Psoas muscle (tissue), 8 donors: ENCODE data around the gene CDC42BPB. TPM values are rescaled to one million over a fixed set of nuclear protein-coding genes. Genes with fewer than 3 reads are reported as not detected.
A peak's percentile ranks its signal among the peaks of the same experiment; 100 is the strongest.

Experiments used
- ATAC-seq, 4 donors: fragments of 200-7000 bp; cut with Tn5 transposase; one replicate each; pipeline ENCODE4 v1.9.1; 2020; ENCODE audit warnings: moderate library complexity in 3 of 4, mild to moderate bottlenecking in 2 of 4
- DNase-seq, 2 donors: peaks; one replicate each; pipeline ENCODE4 v3.0.0-alpha.2; 2020
- H3K27ac ChIP-seq: fragments of 200-600 bp; one replicate; pipeline ENCODE4 v1.8.0; 2022
- H3K27me3 ChIP-seq, 3 donors: fragments of 200-600 bp in 1 of 3; one replicate each; pipeline versions ENCODE4 v1.6.1 to v1.8.0; 2013 to 2022; ENCODE audit warnings: low read length in 2 of 3, mild to moderate bottlenecking in 2 of 3, moderate library complexity in 1 of 3; ENCODE audit not compliant: insufficient read depth in 3 of 3
- H3K36me3 ChIP-seq, 2 donors: fragments of 200-600 bp in 1 of 2; one replicate each; pipeline versions ENCODE4 v1.6.1 to v1.8.0; 2013 to 2022; ENCODE audit warnings: low read depth in 1 of 2, mild to moderate bottlenecking in 1 of 2, moderate library complexity in 1 of 2; ENCODE audit not compliant: insufficient read depth in 1 of 2
- H3K4me1 ChIP-seq: fragments of 200-600 bp; one replicate; pipeline ENCODE4 v1.8.0; 2022
- H3K4me3 ChIP-seq: fragments of 200-600 bp; one replicate; pipeline ENCODE4 v1.8.0; 2022; ENCODE audit warnings: mild to moderate bottlenecking
- H3K9me3 ChIP-seq: fragments of 200-600 bp; one replicate; pipeline ENCODE4 v1.8.0; 2022
- WGBS, 3 donors: extraction: QIAGEN DNeasy Blood & Tissue Kit; methylation state at CpG; one replicate each; pipeline versions ENCODE4 v1.1.6 to v1.1.7; 2013; 5-methylcytosine and 5-hydroxymethylcytosine counted together
- intact Hi-C, 2 donors: fragments of 100-400 bp; cut with DNase I; formaldehyde crosslinking; loops; one replicate each; pipeline versions ENCODE4 v1.11.0 to v1.14.2; 2022
- polyA plus RNA-seq, 3 donors: library from polyadenylated mRNA; stranded (reverse); fragments of 200-250 nt; gene quantifications; one replicate each; pipeline ENCODE4 v1.2.3, GENCODE V29; 2013
- total RNA-seq, 4 donors: library from RNA; stranded (reverse); fragmentation: NEBNext Ultra II Directional in 2 of 4; extraction: Animal tissue kit (Norgen Biotek cat#: 25700) in 2 of 4; gene quantifications; one replicate each; pipeline versions ENCODE4 v1.2.1 to v1.2.4, GENCODE V29; 2021 to 2023
- TF ChIP-seq, protein P1 (sequence below): fragments of 200-600 bp; IDR thresholded peaks from one replicate; pipeline ENCODE4 v1.8.0; 2022; ENCODE audit warnings: antibody characterized with exemption
- donor health status: healthy with polysubstance abuse.
- donor health status: DM: no; HTN: no; CAD: no; lungs with moderate emphysema.
- donor health status: Bipolar disorder and iron deficiency.
- donor health status: healthy.
- donor health status: DM: yes; HTN: yes; CAD: no.
- donor health status: DM: no; HTN: no; CAD: no.
- donor health status: DM: no; HTN: no; CAD: no.
- donor health status: DM: yes; HTN: yes; CAD: no.

Gene CDC42BPB
- total and polyA plus RNA-seq, 7 donors: 20.2 to 57.4 (median 40.0) TPM

DNA sequence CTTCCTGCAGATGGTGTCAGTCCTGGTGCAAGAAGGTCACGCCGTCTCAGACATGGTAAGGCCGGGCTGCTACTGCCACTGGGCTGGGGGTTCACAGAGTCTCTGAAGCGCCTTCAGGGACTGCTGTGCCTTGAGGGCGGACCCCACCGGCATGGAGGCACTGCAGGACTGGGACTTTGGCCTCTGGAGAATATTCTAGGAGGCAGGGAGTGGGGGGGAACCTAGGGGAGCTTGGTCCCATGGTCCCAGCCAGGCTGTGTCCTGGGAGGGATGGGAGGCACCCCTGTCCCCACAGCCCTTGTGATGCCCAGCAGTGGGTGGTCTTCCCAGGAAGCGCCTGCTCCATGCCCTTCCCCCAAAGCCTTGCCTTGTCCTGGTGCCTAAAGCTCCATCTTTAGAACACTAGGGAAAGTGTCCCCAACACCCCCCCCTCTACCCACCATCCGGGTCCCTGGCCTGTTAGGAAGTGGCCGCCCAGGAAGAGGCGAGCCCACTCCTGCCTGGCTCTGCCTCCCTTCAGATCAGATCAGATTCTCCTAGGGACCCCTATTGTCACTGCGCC lies 133.3 kb downstream of the CDC42BPB start:
- intact Hi-C loops: no loop called here
- TF ChIP-seq, protein P1, sequence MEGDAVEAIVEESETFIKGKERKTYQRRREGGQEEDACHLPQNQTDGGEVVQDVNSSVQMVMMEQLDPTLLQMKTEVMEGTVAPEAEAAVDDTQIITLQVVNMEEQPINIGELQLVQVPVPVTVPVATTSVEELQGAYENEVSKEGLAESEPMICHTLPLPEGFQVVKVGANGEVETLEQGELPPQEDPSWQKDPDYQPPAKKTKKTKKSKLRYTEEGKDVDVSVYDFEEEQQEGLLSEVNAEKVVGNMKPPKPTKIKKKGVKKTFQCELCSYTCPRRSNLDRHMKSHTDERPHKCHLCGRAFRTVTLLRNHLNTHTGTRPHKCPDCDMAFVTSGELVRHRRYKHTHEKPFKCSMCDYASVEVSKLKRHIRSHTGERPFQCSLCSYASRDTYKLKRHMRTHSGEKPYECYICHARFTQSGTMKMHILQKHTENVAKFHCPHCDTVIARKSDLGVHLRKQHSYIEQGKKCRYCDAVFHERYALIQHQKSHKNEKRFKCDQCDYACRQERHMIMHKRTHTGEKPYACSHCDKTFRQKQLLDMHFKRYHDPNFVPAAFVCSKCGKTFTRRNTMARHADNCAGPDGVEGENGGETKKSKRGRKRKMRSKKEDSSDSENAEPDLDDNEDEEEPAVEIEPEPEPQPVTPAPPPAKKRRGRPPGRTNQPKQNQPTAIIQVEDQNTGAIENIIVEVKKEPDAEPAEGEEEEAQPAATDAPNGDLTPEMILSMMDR: no peak
- WGBS, 3 donors: 37 to 45% (median 40%) methylated on average over 11 of the region's 11 CpGs
- Histone ChIP-seq H3K27ac (no peak overlapping the region), H3K36me3 (no peaks in the 10 kb centered on the region), H3K4me1 (peaks cover 6% of the 10 kb centered on the region), H3K9me3 (no peaks in the 10 kb centered on the region), H3K4me3 (no peak overlapping the region), H3K27me3 (peaks cover 0 to 69% (median 18%) of the 10 kb centered on the region in 3 donors)
- DNase-seq: no peak
- ATAC-seq: no peak

DNA sequence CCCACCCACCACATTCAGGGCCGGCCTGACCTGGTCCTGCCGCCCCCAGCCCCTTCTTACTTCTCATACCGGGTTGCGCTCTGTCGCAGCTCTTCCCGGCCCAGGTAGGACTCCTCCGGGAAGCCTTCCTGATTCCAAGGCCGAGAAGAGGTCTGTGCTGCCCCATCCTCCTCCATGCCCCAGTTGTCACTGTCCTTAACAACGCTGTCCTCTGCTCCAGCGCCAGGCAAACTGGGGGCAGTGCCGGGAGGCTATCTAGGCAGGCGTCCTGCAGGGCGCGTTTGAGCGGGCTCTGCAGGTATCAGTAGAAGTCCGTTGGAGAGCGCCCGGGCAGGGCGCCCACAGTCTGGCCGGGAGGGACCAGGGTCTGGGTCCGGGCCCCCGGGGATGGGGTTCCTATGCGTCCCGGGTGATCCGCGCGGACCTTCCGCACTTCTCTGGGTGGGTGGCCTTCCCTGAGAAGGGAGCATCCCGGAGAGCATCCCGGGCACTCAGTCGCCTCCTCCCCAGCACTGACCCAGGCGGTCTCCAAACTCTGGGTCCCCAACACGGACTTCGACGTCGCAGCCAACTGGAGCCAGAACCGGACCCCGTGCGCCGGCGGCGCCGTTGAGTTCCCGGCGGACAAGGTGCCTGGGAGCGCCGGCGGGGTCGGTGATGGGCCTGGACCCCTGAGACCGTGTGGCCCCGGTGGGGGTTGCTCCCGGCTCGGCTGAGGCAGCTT lies 134.0 kb downstream of the CDC42BPB start:
- Histone ChIP-seq H3K4me3 (peak overlapping the region; percentile 43), H3K4me1 (peaks cover under 1% of the 10 kb centered on the region), H3K27ac (no peak overlapping the region), H3K36me3 (no peaks in the 10 kb centered on the region), H3K27me3 (peaks cover 0 to 63% (median 12%) of the 10 kb centered on the region in 3 donors), H3K9me3 (no peaks in the 10 kb centered on the region)
- TF ChIP-seq, protein P1: no peak
- intact Hi-C loops: no loop called here
- ATAC-seq: peak in 1 of 4 donors; percentile 8
- DNase-seq: no peak
- WGBS, 3 donors: 5 to 7% (median 7%) methylated on average over 50 to 53 of the region's 53 CpGs

DNA sequence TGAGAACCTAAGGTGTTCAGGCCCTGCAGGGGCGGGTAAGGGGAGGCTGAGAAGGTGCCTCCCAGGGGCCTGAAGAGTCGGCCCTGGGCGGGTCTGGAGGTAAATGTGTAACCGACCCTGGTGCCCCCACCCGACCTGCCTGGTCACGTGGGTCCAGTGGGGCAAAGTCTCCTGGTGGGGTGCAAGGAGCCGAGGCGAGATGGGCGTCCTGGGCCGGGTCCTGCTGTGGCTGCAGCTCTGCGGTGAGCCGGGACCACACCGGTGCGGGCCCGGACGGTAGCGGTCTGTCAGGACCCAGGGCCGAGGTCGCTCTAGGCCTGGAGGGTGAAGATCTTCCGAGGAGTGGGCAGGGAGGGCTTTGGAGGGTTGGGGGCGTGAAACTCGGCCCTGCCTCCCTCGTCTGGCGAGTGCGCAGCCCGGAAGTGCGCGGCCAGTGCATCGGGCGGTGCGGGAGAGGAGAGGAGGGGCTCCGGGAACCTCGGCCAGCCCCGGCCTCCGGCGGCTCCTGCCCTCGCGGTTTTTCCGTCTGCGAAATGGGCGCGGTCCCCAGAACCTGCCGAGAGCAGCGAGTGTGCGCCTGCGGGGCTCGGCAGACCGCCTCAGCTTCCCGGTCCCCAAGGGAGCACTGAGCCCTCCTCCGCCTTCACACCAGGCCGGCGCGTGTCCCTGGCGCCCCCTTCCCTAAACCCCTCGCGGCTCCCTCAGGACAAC lies 134.7 kb downstream of the CDC42BPB start, which contains the start of gene AMN:
Gene AMN, plus strand, starts transcription at position 174 of the 711 bp plus-strand sequence. Its CDS starts 26 bp downstream, at position 200.
- WGBS, 3 donors: 7 to 16% (median 12%) methylated on average over 27 to 56 of the region's 56 CpGs
- Histone ChIP-seq H3K4me1 (no peaks in the 10 kb centered on the region), H3K4me3 (peak within 1 kb of the TSS; percentile 43), H3K9me3 (no peaks in the 10 kb centered on the region), H3K36me3 (no peaks in the 10 kb centered on the region), H3K27me3 (peaks cover 0 to 56% (median 10%) of the 10 kb centered on the region in 3 donors), H3K27ac (no peak within 1 kb of the TSS)
- TF ChIP-seq, protein P1: no peak
- intact Hi-C loops: no loop called here
- DNase-seq (no peak), ATAC-seq (peak in 1 of 4 donors; percentile 14)

DNA sequence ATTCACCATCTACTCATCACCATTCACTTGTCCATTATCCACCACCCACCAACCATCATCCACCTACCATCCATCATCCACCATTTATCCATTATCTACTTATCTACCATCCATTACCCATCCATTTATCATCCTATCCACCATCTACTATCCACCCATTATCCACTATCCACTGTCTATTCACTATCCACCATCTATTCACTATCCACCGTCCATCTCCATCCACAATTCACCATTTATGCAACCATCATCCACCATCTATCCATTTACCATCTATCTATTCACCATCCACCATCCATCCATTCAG lies 136.4 kb downstream of the CDC42BPB start:
- Histone ChIP-seq H3K27me3 (peaks cover 0 to 46% (median 10%) of the 10 kb centered on the region in 3 donors), H3K27ac (no peak overlapping the region), H3K4me3 (no peak overlapping the region), H3K4me1 (no peaks in the 10 kb centered on the region), H3K9me3 (no peaks in the 10 kb centered on the region), H3K36me3 (no peaks in the 10 kb centered on the region)
- TF ChIP-seq, protein P1: no peak
- 94 to 98% (median 95%) methylated on average over 1 of the region's 1 CpG for WGBS, 3 donors
- ATAC-seq: no peak
- intact Hi-C loops: no loop called here
- no peak for DNase-seq
